ENCODE results near the gene HENMT1. TPM values are rescaled to one million over a fixed set of nuclear protein-coding genes. Genes with fewer than 3 reads are reported as not detected.
"Not testable (repeated sequence)": the region's sequence is repeated elsewhere in the genome, so short reads cannot be mapped to it uniquely, and the experiment has no call there.

Gene HENMT1
- polyA plus RNA-seq, 2 donors, result 1.7 to 2.6 TPM

DNA sequence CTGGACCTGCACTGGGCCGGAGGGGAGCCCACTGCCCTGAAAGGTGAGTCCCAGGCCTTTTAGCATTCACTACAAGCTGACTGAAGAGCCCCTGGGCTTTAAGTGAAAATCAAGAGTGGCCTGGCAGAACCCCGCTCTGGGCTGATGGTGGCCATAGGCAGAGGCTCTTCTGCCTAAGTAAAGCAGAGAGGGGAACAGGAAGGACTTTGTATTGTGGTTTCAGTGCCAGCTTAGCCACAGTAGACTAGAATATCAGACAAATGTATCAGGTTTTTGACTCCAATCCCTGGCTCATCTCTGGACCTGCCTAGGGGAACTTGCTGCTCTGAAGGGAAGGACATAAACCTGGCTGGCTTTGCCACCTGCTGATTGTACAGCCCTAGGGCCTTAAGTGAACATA, 10.2 kb upstream of the HENMT1 start:
- Histone ChIP-seq H3K36me3 (ENCODE audit: control insufficient read depth in 2 of 2, insufficient read depth in 2 of 2, low read length in 1 of 2) (no peaks in the 10 kb centered on the region), H3K4me1 (ENCODE audit: control insufficient read depth in 2 of 2, insufficient read depth in 2 of 2, low read length in 1 of 2) (no peaks in the 10 kb centered on the region), H3K4me3 (ENCODE audit: low read depth in 1 of 2, low read length in 2 of 2) (no peak overlapping the region), H3K27me3 (ENCODE audit: control insufficient read depth in 1 of 2, insufficient read depth in 2 of 2, low read length in 2 of 2) (no peaks in the 10 kb centered on the region), H3K27ac (ENCODE audit: low read depth in 2 of 2, low read length in 1 of 2) (no peak overlapping the region), H3K9me3 (ENCODE audit: control insufficient read depth in 2 of 2, insufficient read depth in 1 of 2, low read depth in 1 of 2, low read length in 1 of 2) (no peaks in the 10 kb centered on the region)
- 93 to 95% methylated on average over 2 of the region's 2 CpGs for WGBS, 2 donors

- no peaks in the 10 kb centered on the region for H3K27me3 ChIP-seq (ENCODE audit: control insufficient read depth in 1 of 2, insufficient read depth in 2 of 2, low read length in 2 of 2)
- WGBS, 2 donors, result 89 to 91% methylated on average over 5 of the region's 5 CpGs
- no peaks in the 10 kb centered on the region for H3K9me3 ChIP-seq (ENCODE audit: control insufficient read depth in 2 of 2, insufficient read depth in 1 of 2, low read depth in 1 of 2, low read length in 1 of 2)
- H3K4me3 ChIP-seq (ENCODE audit: low read depth in 1 of 2, low read length in 2 of 2), result no peak overlapping the region
- H3K36me3 ChIP-seq (ENCODE audit: control insufficient read depth in 2 of 2, insufficient read depth in 2 of 2, low read length in 1 of 2), result no peaks in the 10 kb centered on the region
- no peak overlapping the region for H3K27ac ChIP-seq (ENCODE audit: low read depth in 2 of 2, low read length in 1 of 2)
- H3K4me1 ChIP-seq (ENCODE audit: control insufficient read depth in 2 of 2, insufficient read depth in 2 of 2, low read length in 1 of 2), result no peaks in the 10 kb centered on the region
Observed at GRCh38 chr1:108670131-108670773, 9.4 kb upstream of the HENMT1 start.

GRCh38 chr1:108669679-108670078, 8.8 kb upstream of the HENMT1 start:
- no peak overlapping the region for H3K27ac ChIP-seq (ENCODE audit: low read depth in 2 of 2, low read length in 1 of 2)
- H3K36me3 ChIP-seq (ENCODE audit: control insufficient read depth in 2 of 2, insufficient read depth in 2 of 2, low read length in 1 of 2), result no peaks in the 10 kb centered on the region
- H3K4me1 ChIP-seq (ENCODE audit: control insufficient read depth in 2 of 2, insufficient read depth in 2 of 2, low read length in 1 of 2), result no peaks in the 10 kb centered on the region
- H3K4me3 ChIP-seq (ENCODE audit: low read depth in 1 of 2, low read length in 2 of 2), result no peak overlapping the region
- 68 to 71% methylated on average over 7 of the region's 7 CpGs for WGBS, 2 donors
- no peaks in the 10 kb centered on the region for H3K9me3 ChIP-seq (ENCODE audit: control insufficient read depth in 2 of 2, insufficient read depth in 1 of 2, low read depth in 1 of 2, low read length in 1 of 2)
- no peaks in the 10 kb centered on the region for H3K27me3 ChIP-seq (ENCODE audit: control insufficient read depth in 1 of 2, insufficient read depth in 2 of 2, low read length in 2 of 2)

- Histone ChIP-seq H3K4me3 (ENCODE audit: low read depth in 1 of 2, low read length in 2 of 2) (no peak overlapping the region), H3K27me3 (ENCODE audit: control insufficient read depth in 1 of 2, insufficient read depth in 2 of 2, low read length in 2 of 2) (no peaks in the 10 kb centered on the region), H3K4me1 (ENCODE audit: control insufficient read depth in 2 of 2, insufficient read depth in 2 of 2, low read length in 1 of 2) (no peaks in the 10 kb centered on the region), H3K27ac (ENCODE audit: low read depth in 2 of 2, low read length in 1 of 2) (no peak overlapping the region), H3K36me3 (ENCODE audit: control insufficient read depth in 2 of 2, insufficient read depth in 2 of 2, low read length in 1 of 2) (no peaks in the 10 kb centered on the region), H3K9me3 (ENCODE audit: control insufficient read depth in 2 of 2, insufficient read depth in 1 of 2, low read depth in 1 of 2, low read length in 1 of 2) (no peaks in the 10 kb centered on the region)
Observed at GRCh38 chr1:108668777-108669176, 7.9 kb upstream of the HENMT1 start.

DNA sequence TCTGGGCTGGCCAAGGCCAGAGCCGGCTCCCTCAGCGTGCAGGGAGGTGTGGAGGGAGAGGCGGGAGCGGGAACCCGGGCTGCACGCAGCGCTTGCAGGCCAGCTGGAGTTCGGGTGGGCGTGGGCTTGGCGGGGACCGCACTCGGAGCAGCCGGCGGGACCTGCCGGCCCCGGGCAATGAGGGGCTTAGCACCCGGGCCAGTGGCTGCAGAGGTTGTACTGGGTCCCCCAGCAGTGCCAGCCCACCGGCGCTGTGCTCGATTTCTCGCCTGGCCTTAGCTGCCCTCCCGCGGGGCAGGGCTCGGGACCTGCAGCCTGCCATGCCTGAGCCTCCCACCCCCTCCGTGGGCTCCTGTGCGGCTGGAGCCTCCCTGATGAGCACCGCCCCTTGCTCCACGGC, 6.5 kb upstream of the HENMT1 start:
- H3K27ac ChIP-seq (ENCODE audit: low read depth in 2 of 2, low read length in 1 of 2); H3K36me3 ChIP-seq (ENCODE audit: control insufficient read depth in 2 of 2, insufficient read depth in 2 of 2, low read length in 1 of 2); H3K4me3 ChIP-seq (ENCODE audit: low read depth in 1 of 2, low read length in 2 of 2); H3K4me1 ChIP-seq (ENCODE audit: control insufficient read depth in 2 of 2, insufficient read depth in 2 of 2, low read length in 1 of 2); H3K27me3 ChIP-seq (ENCODE audit: control insufficient read depth in 1 of 2, insufficient read depth in 2 of 2, low read length in 2 of 2); H3K9me3 ChIP-seq (ENCODE audit: control insufficient read depth in 2 of 2, insufficient read depth in 1 of 2, low read depth in 1 of 2, low read length in 1 of 2): not testable (repeated sequence)
- 95 to 99% methylated on average over 18 to 28 of the region's 28 CpGs for WGBS, 2 donors

GRCh38 chr1:108665771-108666170, 4.9 kb upstream of the HENMT1 start:
- no peaks in the 10 kb centered on the region for H3K9me3 ChIP-seq (ENCODE audit: control insufficient read depth in 2 of 2, insufficient read depth in 1 of 2, low read depth in 1 of 2, low read length in 1 of 2)
- peaks cover 2 to 5% of the 10 kb centered on the region in 2 donors for H3K4me1 ChIP-seq (ENCODE audit: control insufficient read depth in 2 of 2, insufficient read depth in 2 of 2, low read length in 1 of 2)
- no peak overlapping the region for H3K27ac ChIP-seq (ENCODE audit: low read depth in 2 of 2, low read length in 1 of 2)
- 69 to 81% methylated on average over 1 of the region's 1 CpG for WGBS, 2 donors
- H3K36me3 ChIP-seq (ENCODE audit: control insufficient read depth in 2 of 2, insufficient read depth in 2 of 2, low read length in 1 of 2), result no peaks in the 10 kb centered on the region
- no peaks in the 10 kb centered on the region for H3K27me3 ChIP-seq (ENCODE audit: control insufficient read depth in 1 of 2, insufficient read depth in 2 of 2, low read length in 2 of 2)
- no peak overlapping the region for H3K4me3 ChIP-seq (ENCODE audit: low read depth in 1 of 2, low read length in 2 of 2)

DNA sequence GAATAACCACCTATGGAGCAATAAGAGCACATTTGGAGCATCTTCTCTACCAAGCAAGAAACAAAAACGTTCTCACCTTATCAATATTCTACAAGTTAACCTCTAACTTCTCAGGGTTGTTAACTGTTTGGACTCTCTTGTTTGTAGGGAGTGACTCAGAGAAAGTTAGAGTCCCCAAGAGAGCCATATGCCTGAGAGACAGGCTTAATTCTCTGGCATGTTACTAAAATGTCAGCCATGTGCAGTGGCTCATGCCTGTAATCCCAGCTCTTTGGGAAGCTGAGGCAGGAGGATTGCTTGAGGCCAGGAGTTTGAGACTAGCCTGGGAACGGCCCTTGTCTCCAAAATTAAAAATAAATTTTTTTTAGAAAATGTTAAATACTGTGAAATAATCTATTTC, 4.2 kb upstream of the HENMT1 start:
- Histone ChIP-seq H3K27me3 (ENCODE audit: control insufficient read depth in 1 of 2, insufficient read depth in 2 of 2, low read length in 2 of 2) (no peaks in the 10 kb centered on the region), H3K4me3 (ENCODE audit: low read depth in 1 of 2, low read length in 2 of 2) (no peak overlapping the region), H3K4me1 (ENCODE audit: control insufficient read depth in 2 of 2, insufficient read depth in 2 of 2, low read length in 1 of 2) (peaks cover 2 to 5% of the 10 kb centered on the region in 2 donors), H3K36me3 (ENCODE audit: control insufficient read depth in 2 of 2, insufficient read depth in 2 of 2, low read length in 1 of 2) (no peaks in the 10 kb centered on the region), H3K27ac (ENCODE audit: low read depth in 2 of 2, low read length in 1 of 2) (no peak overlapping the region), H3K9me3 (ENCODE audit: control insufficient read depth in 2 of 2, insufficient read depth in 1 of 2, low read depth in 1 of 2, low read length in 1 of 2) (no peaks in the 10 kb centered on the region)
- 71 to 81% methylated on average over 2 of the region's 2 CpGs for WGBS, 2 donors

- Histone ChIP-seq H3K27me3 (ENCODE audit: control insufficient read depth in 1 of 2, insufficient read depth in 2 of 2, low read length in 2 of 2) (no peaks in the 10 kb centered on the region), H3K27ac (ENCODE audit: low read depth in 2 of 2, low read length in 1 of 2) (no peak overlapping the region), H3K4me1 (ENCODE audit: control insufficient read depth in 2 of 2, insufficient read depth in 2 of 2, low read length in 1 of 2) (peaks cover 2 to 5% of the 10 kb centered on the region in 2 donors), H3K4me3 (ENCODE audit: low read depth in 1 of 2, low read length in 2 of 2) (no peak overlapping the region), H3K36me3 (ENCODE audit: control insufficient read depth in 2 of 2, insufficient read depth in 2 of 2, low read length in 1 of 2) (no peaks in the 10 kb centered on the region), H3K9me3 (ENCODE audit: control insufficient read depth in 2 of 2, insufficient read depth in 1 of 2, low read depth in 1 of 2, low read length in 1 of 2) (no peaks in the 10 kb centered on the region)
- 85 to 86% methylated on average over 6 of the region's 6 CpGs for WGBS, 2 donors
Observed at GRCh38 chr1:108664481-108664880, 3.6 kb upstream of the HENMT1 start.

GRCh38 chr1:108663074-108663473, 2.2 kb upstream of the HENMT1 start:
- Histone ChIP-seq H3K27ac (ENCODE audit: low read depth in 2 of 2, low read length in 1 of 2) (no peak overlapping the region), H3K27me3 (ENCODE audit: control insufficient read depth in 1 of 2, insufficient read depth in 2 of 2, low read length in 2 of 2) (no peaks in the 10 kb centered on the region), H3K4me1 (ENCODE audit: control insufficient read depth in 2 of 2, insufficient read depth in 2 of 2, low read length in 1 of 2) (peaks cover 2 to 5% of the 10 kb centered on the region in 2 donors), H3K36me3 (ENCODE audit: control insufficient read depth in 2 of 2, insufficient read depth in 2 of 2, low read length in 1 of 2) (no peaks in the 10 kb centered on the region), H3K9me3 (ENCODE audit: control insufficient read depth in 2 of 2, insufficient read depth in 1 of 2, low read depth in 1 of 2, low read length in 1 of 2) (no peaks in the 10 kb centered on the region), H3K4me3 (ENCODE audit: low read depth in 1 of 2, low read length in 2 of 2) (no peak overlapping the region)
- 81 to 84% methylated on average over 2 of the region's 2 CpGs for WGBS, 2 donors

DNA sequence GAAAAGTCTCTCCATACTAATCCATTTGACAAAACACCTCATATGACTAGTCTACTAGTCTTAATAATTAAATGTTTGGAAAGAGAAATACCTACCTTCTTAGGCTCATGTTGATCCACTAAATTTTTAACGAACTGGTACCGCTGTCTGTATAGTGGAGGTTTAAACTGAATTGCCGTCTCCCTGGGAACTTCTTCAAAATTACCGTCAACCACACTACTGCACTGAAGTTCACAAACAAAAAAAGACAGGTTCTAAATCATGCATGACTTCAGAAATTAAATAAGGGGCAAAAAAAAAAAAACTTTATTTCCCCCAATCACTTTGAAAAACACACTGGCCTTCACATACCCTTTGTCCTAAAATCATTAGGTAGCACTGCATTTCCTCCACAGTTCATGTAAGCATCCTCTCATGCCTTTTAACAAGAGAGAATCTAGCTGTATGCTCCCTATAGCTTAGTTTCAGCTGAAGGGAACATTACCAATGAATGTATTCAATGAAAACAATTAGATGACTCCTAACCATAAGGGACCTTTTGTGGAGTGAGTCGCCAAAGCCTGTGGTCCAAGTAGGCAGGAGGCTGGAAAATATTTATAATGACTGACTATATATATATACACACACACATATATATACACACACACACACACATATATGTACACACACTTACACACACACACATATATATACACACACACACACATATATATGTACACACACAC, 3.4 kb downstream of the HENMT1 start:
- H3K4me1 ChIP-seq (ENCODE audit: control insufficient read depth in 2 of 2, insufficient read depth in 2 of 2, low read length in 1 of 2), result peaks cover 2 to 5% of the 10 kb centered on the region in 2 donors
- H3K9me3 ChIP-seq (ENCODE audit: control insufficient read depth in 2 of 2, insufficient read depth in 1 of 2, low read depth in 1 of 2, low read length in 1 of 2), result no peaks in the 10 kb centered on the region
- H3K27ac ChIP-seq (ENCODE audit: low read depth in 2 of 2, low read length in 1 of 2), result no peak overlapping the region
- no peaks in the 10 kb centered on the region for H3K27me3 ChIP-seq (ENCODE audit: control insufficient read depth in 1 of 2, insufficient read depth in 2 of 2, low read length in 2 of 2)
- 83 to 89% methylated on average over 5 of the region's 5 CpGs for WGBS, 2 donors
- H3K4me3 ChIP-seq (ENCODE audit: low read depth in 1 of 2, low read length in 2 of 2), result no peak overlapping the region
- no peaks in the 10 kb centered on the region for H3K36me3 ChIP-seq (ENCODE audit: control insufficient read depth in 2 of 2, insufficient read depth in 2 of 2, low read length in 1 of 2)

All from esophagus (tissue), 2 donors.